GM21447 (cell line): ENCODE measurements around the gene C1QBP.
"Not testable (repeated sequence)": the region's sequence is repeated elsewhere in the genome, so short reads cannot be mapped to it uniquely, and the experiment has no call there.

Experiments used
- ATAC-seq: cut with Tn5 transposase; IDR thresholded peaks from one replicate; pipeline ENCODE4 v1.9.1; 2021; ENCODE audit not compliant: unreplicated experiment

The C1QBP gene

GRCh38 chr17:5434984-5435383 is 4.0 kb downstream of the C1QBP start:
- no peak for ATAC-seq

- no peak for ATAC-seq
These were observed 6.9 kb downstream of the C1QBP start for GRCh38 chr17:5431949-5432556.

- ATAC-seq, result not testable (repeated sequence)
These were observed 7.7 kb downstream of the C1QBP start for GRCh38 chr17:5431234-5431633.

- ATAC-seq, result no peak
These were observed 8.4 kb downstream of the C1QBP start for GRCh38 chr17:5430413-5430999.

GRCh38 chr17:5429191-5429887 is 9.6 kb downstream of the C1QBP start:
- ATAC-seq, result no peak

GRCh38 chr17:5425826-5426225 is 13.1 kb downstream of the C1QBP start:
- ATAC-seq, result no peak

GRCh38 chr17:5424909-5425308 is 14.0 kb downstream of the C1QBP start:
- ATAC-seq, result no peak

- ATAC-seq, result no peak
These were observed 16.4 kb downstream of the C1QBP start for GRCh38 chr17:5422505-5422904.

- ATAC-seq, result peak; percentile 57
These were observed 18.8 kb downstream of the C1QBP start, which contains the start of gene RPAIN for GRCh38 chr17:5419959-5420653. RPAIN (plus strand) TSS chr17:5420182; CDS start chr17:5420211, 29 bp downstream.

GRCh38 chr17:5419356-5419958 is 19.5 kb downstream of the C1QBP start, which contains the start of gene NUP88:
NUP88 (minus strand) TSS chr17:5419662; CDS start chr17:5419650, 12 bp downstream.
- ATAC-seq, result peak; percentile 73

GRCh38 chr17:5418858-5419355 is 20.0 kb downstream of the C1QBP start:
- ATAC-seq, result peak; percentile 47

GRCh38 chr17:5416901-5417300 is 22.1 kb downstream of the C1QBP start:
- no peak for ATAC-seq

- no peak for ATAC-seq
These were observed 25.3 kb downstream of the C1QBP start for GRCh38 chr17:5413682-5414081.

- no peak for ATAC-seq
These were observed 28.2 kb downstream of the C1QBP start for GRCh38 chr17:5410594-5411272.

GRCh38 chr17:5408186-5408585 is 30.8 kb downstream of the C1QBP start:
- ATAC-seq, result no peak

- ATAC-seq, result no peak
These were observed 33.6 kb downstream of the C1QBP start for GRCh38 chr17:5405400-5405799.

GRCh38 chr17:5399767-5400166 is 39.2 kb downstream of the C1QBP start:
- ATAC-seq, result no peak

GRCh38 chr17:5396612-5397011 is 42.3 kb downstream of the C1QBP start:
- ATAC-seq, result no peak

GRCh38 chr17:5391678-5392077 is 47.3 kb downstream of the C1QBP start:
- ATAC-seq, result no peak
